ENCODE results near the gene HGD. TPM values are rescaled to one million over a fixed set of nuclear protein-coding genes. Genes with fewer than 3 reads are reported as not detected.
"Not testable (repeated sequence)": the region's sequence is repeated elsewhere in the genome, so short reads cannot be mapped to it uniquely, and the experiment has no call there.

HGD gene
- total RNA-seq: not detected

- Histone ChIP-seq H3K9me3 (no peaks in the 10 kb centered on the region), H3K4me3 (peak within 1 kb of the TSS in 1 of 4 donors; percentile 2), H3K27me3 (no peaks in the 10 kb centered on the region), H3K4me1 (peaks cover 0 to 15% (median 5%) of the 10 kb centered on the region in 4 donors), H3K36me3 (peaks cover 0 to 4% (median 0%) of the 10 kb centered on the region in 3 donors), H3K27ac (peak within 1 kb of the TSS in 1 of 4 donors; percentile 12)
- WGBS, 2 donors: 90 to 93% methylated on average over 5 of the region's 5 CpGs
- no peak for TF ChIP-seq EP300 (IDR thresholded peaks at IDR 0.05)
- DNase-seq (ENCODE audit: low spot score in 2 of 2): no peak
Observed at GRCh38 chr3:120682095-120682681, at the start of gene HGD. Gene HGD (minus strand): TSS chr3:120682239. CDS start chr3:120682111, 128 bp downstream.

- 80 to 84% methylated on average over 4 of the region's 4 CpGs for WGBS, 2 donors
- Histone ChIP-seq H3K36me3 (peaks cover 0 to 38% (median 0%) of the 10 kb centered on the region in 3 donors), H3K4me3 (no peak overlapping the region), H3K27ac (no peak overlapping the region), H3K4me1 (no peaks in the 10 kb centered on the region), H3K27me3 (no peaks in the 10 kb centered on the region), H3K9me3 (peaks cover 0 to 19% (median 0%) of the 10 kb centered on the region in 4 donors)
- DNase-seq (ENCODE audit: low spot score in 2 of 2): no peak
- TF ChIP-seq CTCF (IDR thresholded peaks at IDR 0.05) (no peak), POLR2A (IDR thresholded peaks at IDR 0.05) (no peak), EP300 (IDR thresholded peaks at IDR 0.05) (no peak)
Observed at GRCh38 chr3:120730576-120731542, 48.8 kb upstream of the HGD start.

GRCh38 chr3:120726791-120727190 lies 44.8 kb upstream of the HGD start:
- Histone ChIP-seq H3K27ac (no peak overlapping the region), H3K36me3 (peaks cover 0 to 38% (median 0%) of the 10 kb centered on the region in 3 donors), H3K27me3 (no peaks in the 10 kb centered on the region), H3K4me1 (no peaks in the 10 kb centered on the region), H3K9me3 (peaks cover 0 to 6% (median 0%) of the 10 kb centered on the region in 4 donors), H3K4me3 (no peak overlapping the region)
- DNase-seq (ENCODE audit: low spot score in 2 of 2): no peak
- 56 to 57% methylated on average over 1 of the region's 1 CpG for WGBS, 2 donors
- TF ChIP-seq POLR2A (IDR thresholded peaks at IDR 0.05) (no peak), EP300 (IDR thresholded peaks at IDR 0.05) (no peak), CTCF (IDR thresholded peaks at IDR 0.05) (no peak)

- H3K4me1 ChIP-seq; H3K27me3 ChIP-seq; DNase-seq (ENCODE audit: low spot score in 2 of 2); H3K27ac ChIP-seq; H3K9me3 ChIP-seq; H3K36me3 ChIP-seq: not testable (repeated sequence)
- 64 to 72% methylated on average over 20 of the region's 20 CpGs for WGBS, 2 donors
- peak overlapping the region in 1 of 4 donors; percentile 25 for H3K4me3 ChIP-seq
Observed at GRCh38 chr3:120719167-120719834, 37.3 kb upstream of the HGD start.

- DNase-seq (ENCODE audit: low spot score in 2 of 2): no peak
- Histone ChIP-seq H3K36me3 (peaks cover 0 to 12% (median 0%) of the 10 kb centered on the region in 3 donors), H3K4me1 (no peaks in the 10 kb centered on the region), H3K27me3 (no peaks in the 10 kb centered on the region), H3K9me3 (no peaks in the 10 kb centered on the region), H3K27ac (no peak overlapping the region), H3K4me3 (no peak overlapping the region)
- TF ChIP-seq POLR2A (IDR thresholded peaks at IDR 0.05) (no peak), EP300 (IDR thresholded peaks at IDR 0.05) (no peak)
Observed at GRCh38 chr3:120713262-120713661, 31.2 kb upstream of the HGD start.

GRCh38 chr3:120710369-120710768 lies 28.3 kb upstream of the HGD start:
- no peak overlapping the region for H3K27ac ChIP-seq
- WGBS, 2 donors: 84 to 93% methylated on average over 1 of the region's 1 CpG
- H3K4me3 ChIP-seq: no peak overlapping the region
- H3K36me3 ChIP-seq: peaks cover 0 to 37% (median 0%) of the 10 kb centered on the region in 3 donors
- no peaks in the 10 kb centered on the region for H3K4me1 ChIP-seq
- no peak for TF ChIP-seq POLR2A (IDR thresholded peaks at IDR 0.05)
- no peak for TF ChIP-seq EP300 (IDR thresholded peaks at IDR 0.05)
- no peak for TF ChIP-seq CTCF (IDR thresholded peaks at IDR 0.05)
- no peaks in the 10 kb centered on the region for H3K27me3 ChIP-seq
- DNase-seq (ENCODE audit: low spot score in 2 of 2): no peak
- no peaks in the 10 kb centered on the region for H3K9me3 ChIP-seq
